Subcutaneous adipose tissue (tissue), 4 donors: ENCODE data around the gene RPL31. TPM values are rescaled to one million over a fixed set of nuclear protein-coding genes. Genes with fewer than 3 reads are reported as not detected.

Source experiments
- total RNA-seq, 4 donors: library from RNA; depleted of rRNA; stranded (reverse); fragments of >200 nt; gene quantifications; one replicate each; pipeline ENCODE4 v1.1.0, GENCODE V29; 2016
- TF ChIP-seq, protein P1 (sequence below): fragments of 450-650 bp; IDR thresholded peaks from one replicate; pipeline ENCODE4 v1.5.1; 2016; ENCODE audit warnings: low read depth, mild to moderate bottlenecking, control low read depth, antibody characterized with exemption, moderate library complexity

Gene RPL31
- total RNA-seq, 4 donors from 2014 or later: 1,572 to 2,109 (median 1,828) TPM

DNA sequence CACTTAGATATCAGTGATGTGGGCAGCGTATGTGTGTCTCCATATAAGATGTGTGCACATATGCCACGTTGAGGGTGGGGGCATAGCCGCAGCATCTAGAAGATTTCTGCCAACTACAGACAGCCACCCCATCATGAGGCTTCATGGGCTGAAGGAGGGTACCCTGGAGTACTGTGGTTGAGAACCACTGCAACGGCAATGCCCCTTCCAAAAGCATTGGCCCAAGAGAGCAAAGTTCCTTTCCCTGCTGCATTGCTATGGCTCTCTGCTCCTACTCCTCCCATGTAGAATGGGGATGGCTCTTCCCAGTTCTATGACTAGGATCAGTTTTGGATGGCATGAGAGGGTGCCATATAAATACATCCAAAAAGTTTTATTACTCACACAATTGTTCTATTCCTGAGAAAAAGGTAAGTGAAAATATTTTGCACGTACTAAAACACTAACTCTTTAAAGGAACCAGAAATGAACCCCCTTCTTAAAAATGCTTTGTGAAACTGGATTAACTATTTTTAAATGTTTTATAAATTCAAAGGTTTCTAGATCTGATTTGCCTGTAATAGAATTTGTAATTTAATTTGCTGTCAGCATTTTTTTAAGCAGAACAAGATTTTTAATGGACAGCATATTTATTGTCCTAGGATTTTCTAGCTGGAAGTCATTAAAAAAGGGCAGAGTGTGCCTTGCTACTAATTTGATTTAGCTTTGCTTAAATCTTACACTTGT is 4.4 kb upstream of the RPL31 start:
- TF ChIP-seq, protein P1, sequence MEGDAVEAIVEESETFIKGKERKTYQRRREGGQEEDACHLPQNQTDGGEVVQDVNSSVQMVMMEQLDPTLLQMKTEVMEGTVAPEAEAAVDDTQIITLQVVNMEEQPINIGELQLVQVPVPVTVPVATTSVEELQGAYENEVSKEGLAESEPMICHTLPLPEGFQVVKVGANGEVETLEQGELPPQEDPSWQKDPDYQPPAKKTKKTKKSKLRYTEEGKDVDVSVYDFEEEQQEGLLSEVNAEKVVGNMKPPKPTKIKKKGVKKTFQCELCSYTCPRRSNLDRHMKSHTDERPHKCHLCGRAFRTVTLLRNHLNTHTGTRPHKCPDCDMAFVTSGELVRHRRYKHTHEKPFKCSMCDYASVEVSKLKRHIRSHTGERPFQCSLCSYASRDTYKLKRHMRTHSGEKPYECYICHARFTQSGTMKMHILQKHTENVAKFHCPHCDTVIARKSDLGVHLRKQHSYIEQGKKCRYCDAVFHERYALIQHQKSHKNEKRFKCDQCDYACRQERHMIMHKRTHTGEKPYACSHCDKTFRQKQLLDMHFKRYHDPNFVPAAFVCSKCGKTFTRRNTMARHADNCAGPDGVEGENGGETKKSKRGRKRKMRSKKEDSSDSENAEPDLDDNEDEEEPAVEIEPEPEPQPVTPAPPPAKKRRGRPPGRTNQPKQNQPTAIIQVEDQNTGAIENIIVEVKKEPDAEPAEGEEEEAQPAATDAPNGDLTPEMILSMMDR: no peak

DNA sequence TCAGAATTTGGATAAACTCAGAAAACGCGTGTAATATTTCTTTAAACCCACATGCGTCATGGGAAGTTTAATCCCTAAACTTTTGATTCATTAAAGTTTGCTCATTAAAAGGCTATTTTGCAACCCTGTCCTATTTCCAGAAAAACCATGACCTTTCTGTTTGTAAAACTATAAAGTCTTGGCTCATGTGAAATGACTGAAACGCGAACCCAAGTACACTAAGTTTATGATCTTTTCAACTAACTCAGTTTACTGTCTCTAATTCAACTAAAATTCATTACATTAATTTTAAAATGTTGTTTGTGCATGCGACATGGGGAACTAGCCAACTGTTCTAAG is 3.9 kb upstream of the RPL31 start:
- TF ChIP-seq, protein P1: no peak

DNA sequence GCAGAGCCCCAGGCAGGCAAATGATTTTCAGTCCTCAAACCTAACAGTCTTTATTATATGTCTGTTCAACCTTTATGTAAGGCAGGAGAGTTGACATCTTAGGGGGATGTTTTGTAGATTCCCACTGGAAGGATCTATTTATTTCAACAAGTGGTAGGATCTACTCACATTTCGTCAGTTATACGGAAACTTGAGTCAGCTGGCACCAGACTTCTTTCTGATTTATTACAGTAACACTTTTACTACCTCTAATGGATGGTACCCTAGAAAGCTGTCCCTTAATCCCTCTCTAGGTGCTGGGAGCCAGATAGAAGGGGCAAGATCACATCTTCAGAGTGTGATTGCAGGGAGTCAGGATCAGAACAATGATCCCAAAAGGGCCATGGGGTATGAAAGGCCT is 2.1 kb upstream of the RPL31 start:
- TF ChIP-seq, protein P1: no peak

DNA sequence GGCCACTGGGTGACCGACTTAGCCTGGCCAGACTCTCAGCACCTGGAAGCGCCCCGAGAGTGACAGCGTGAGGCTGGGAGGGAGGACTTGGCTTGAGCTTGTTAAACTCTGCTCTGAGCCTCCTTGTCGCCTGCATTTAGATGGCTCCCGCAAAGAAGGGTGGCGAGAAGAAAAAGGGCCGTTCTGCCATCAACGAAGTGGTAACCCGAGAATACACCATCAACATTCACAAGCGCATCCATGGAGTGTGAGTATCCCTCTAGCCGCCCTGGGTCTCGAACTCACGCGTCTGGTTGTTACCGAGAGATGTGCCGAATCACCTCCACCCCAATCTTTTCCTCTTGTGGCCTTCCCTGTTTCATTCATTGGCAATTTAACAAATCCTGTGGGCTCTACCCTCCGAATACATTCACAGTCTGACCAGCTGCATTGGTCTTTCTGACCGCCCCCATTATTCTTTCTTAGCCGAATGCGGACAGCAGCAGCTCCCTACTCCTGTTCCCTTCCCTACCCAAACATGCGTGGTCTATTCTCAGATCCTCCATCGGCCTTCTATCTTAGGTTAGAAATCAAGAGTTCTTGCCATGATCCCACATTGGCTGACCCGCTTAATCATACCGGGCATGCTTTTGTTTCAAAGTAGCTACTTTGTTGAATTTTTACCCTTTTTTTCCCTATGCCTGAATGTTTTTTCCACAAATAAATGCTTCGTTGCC is 631 bp downstream of the RPL31 start:
- TF ChIP-seq, protein P1: no peak

DNA sequence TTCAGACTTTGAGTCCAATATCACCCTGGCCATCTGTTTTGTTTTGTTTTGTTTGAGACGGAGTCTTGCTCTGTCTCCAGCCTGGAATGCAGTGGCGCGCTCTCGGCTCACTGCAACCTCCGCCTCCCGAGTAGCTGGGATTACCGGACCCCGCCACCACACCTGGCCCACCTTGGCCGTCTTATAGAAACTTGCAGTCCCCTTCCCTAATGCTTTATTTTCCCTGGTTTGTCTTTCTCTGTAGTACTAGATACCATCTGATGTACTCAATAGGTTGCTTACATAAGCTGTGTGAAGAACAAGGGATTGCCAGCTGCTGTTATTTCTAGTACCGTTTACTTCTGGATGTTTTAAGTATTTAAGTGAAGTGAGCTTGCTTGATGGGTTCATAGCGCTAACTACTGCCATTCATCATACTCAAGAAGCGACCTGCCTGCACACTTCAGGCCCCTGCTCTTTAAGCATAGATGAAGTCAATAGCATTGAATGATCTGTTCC is 1.2 kb downstream of the RPL31 start:
- TF ChIP-seq, protein P1: no peak

DNA sequence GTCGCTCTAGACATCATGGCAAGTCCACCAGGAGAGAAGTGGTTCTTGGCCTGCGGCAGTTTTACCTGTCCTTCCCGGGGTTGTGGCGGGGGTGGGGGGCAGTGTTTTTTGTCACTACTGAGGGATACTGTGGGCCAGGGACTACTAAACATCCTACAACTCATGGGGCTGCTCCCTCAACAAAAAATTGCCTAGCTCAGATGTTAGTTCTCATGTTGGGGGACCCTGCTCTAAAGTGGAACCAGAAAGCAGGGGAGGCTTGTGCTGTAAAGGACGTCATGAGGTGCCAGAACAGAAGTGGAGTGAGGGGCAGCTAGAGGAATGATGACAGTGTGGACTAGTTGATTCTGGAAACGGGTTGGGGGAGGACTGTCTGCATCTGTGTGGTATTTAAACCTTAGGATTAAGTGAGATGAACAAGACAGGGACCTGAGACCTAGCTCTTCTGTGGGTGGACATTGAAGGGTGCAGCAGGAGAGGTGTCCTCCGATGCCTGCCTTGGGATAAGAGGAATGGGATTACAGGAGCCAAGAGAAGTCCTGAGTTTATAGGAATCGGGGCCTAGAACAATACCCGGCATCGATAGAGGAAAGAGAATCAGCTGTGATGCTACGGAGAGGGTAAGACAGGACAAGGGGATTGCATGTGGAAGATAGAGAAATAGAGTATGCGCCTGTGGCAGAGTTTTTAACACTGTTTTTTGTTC is 2.7 kb downstream of the RPL31 start:
- TF ChIP-seq, protein P1: no peak
